NCI-H2029 treated with DMSO at 0.1 percent for 48 hours (cell line): Measurements from ENCODE around the gene ZDHHC11B.
"Not testable (repeated sequence)": the region's sequence is repeated elsewhere in the genome, so short reads cannot be mapped to it uniquely, and the experiment has no call there.

Experiments used
- DNase-seq: peaks from one replicate; lab custom pipeline; 2025; lab: John Stamatoyannopoulos, UW

The ZDHHC11B gene

DNA sequence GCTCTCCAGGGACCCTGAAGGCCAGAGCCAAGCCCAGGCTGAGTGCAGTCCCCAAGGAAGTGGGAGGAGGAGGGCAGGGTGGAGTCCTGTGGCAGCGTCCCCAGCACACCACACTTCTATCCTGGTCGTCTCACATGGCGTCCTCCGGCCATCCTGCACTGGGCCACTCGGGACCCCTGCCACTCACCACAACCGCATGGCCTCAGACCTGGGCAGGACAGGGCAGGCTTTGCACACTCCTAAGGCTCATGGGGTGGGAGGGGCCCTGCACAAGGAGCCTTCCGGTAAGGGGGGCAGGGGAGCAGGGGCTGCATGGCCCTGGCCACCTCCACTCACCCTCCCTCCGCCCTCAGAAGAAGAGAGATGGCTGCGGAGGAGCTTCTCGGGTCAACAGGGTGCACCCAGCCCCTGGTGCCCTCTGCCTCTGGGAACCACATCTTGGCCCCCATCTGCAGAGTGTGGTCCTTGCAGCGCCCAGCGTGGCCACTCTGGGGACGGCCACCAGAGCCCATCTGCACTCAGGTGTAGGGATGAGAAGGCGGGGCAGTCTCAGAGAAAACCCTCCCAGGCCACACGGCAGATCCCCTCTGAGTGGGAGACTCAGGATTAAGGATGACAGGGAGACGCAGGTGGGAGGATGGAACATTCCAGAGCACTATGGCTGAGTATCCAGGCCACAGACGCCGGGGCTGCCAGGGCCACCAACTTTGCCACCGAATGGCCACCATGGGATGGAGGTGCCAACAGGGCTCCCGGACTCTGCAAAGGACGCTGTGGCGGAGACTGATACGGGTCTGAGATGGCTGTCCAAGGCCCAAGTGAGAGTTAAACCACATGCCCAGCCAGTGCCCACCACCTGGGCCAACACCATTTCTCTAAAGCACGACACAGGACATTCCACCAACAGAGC, 99.0 kb downstream of the ZDHHC11B start:
- DNase-seq: no peak

DNA sequence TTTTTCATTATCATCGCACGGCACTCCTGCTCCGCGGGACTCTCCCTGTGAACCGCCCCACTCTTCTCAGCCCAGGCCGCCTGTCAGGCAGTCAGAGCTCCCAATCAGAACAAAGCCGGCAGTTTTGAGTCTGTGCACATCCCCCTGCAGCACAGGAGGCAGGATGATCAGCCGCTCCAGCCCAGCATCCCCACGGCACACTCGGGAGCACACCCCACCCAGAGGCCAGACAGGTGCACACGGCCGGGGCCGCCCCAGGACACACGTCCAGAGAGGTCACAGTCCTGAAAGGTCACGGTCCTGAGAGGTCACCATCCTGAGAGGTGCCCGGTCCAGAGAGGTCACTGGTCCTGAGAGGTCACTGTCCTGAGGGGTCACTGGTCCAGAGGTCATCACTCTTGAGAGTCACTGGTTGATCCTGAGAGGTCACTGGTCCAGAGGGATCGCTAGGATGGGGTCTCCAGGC, 99.7 kb downstream of the ZDHHC11B start:
- DNase-seq: no peak

DNA sequence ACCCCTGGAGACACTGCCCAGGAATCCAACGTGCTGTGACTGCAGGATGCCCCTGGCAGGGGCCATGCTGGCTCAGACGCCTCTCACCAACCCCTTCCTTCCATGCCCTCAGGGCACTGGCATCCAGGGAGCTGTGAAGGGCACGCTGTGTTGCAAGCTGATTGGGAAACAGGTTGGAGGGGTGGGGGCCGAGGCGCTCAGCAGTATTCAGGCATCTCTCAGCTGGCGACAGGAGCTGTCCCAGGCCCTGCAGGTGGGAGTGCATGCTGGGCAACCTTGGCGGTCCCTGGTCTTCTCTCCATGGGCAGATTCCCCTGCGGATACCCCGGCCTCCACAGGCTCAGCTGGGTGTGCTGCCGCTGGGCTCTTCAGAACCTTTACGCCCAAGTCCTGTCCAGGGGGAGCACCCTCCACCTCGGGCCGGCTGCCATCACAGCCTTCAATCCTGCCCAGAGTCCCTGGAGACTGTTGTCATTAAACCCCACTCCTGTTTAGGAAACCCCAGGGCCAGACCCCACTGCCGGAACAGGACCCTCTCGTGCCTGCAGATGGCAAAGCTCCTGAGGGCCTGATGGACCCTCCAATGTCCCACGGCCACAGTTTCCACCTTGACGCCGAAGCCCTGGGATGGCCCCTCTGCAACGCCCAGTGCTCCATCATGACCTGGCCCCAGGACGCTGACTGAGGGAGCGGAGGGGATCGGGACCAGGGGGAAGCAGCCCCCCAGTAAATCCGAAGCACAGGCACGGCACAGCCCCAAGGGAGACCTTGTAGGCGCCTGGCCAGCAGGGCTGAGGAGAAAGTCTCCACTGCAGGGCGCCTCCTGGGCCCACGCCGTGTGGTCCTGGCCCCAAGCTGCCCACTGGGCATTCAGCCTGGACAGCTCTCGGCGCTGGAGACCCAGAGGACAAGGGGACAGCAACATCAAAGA, 100.7 kb downstream of the ZDHHC11B start:
- DNase-seq: no peak

DNA sequence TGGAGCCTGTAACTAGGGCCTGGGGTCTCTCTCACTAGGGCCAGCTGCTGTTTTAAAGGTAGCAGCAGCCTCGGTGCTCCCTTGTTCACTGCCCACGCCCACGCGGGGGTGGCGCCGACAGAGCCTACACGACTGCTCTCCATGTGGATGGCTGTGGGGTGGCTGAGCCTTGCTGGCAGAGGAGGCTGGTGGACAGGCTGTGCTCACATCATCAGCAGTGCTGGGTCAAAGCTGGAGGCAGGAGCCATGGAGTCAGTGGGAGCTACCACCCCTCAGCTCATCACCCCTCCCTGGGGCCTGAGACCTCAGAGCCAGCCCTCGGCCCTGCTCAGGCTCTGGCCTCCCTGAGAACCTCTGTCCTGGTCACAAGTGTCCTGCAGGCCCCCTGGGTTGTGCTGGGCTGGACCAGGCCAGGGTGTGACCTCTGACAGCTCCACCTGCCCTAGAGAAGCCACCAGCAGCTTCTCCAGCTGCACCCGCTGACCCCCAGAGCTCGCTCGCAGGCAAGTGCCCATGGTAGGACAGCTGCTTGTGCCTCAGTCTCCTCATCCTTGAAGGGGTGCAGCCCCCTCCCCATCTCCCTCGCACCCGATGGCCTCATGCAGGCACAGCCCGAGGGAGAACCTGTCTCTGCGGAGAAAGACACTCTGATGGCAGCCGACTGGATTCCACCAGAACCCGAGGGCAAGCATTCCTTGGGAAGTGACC, 101.7 kb downstream of the ZDHHC11B start:
- not testable (repeated sequence) for DNase-seq

DNA sequence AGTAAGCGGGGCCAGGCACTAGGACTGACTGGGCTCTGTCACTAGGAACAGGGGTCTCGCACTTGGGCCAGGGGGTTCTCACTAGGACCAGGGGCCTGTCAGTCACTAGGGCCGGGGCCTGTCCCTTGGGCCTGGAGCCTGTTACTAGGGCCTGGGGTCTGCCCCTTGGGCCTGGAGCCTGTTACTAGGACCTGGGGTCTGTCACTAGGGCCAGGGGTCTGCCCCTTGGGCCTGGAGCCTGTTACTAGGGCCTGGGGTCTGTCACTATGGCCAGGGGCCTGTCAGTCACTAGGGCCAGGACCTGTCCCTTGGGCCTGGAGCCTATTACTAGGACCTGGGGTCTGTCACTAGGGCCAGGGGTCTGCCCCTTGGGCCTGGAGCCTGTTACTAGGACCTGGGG, 102.3 kb downstream of the ZDHHC11B start:
- not testable (repeated sequence) for DNase-seq

DNA sequence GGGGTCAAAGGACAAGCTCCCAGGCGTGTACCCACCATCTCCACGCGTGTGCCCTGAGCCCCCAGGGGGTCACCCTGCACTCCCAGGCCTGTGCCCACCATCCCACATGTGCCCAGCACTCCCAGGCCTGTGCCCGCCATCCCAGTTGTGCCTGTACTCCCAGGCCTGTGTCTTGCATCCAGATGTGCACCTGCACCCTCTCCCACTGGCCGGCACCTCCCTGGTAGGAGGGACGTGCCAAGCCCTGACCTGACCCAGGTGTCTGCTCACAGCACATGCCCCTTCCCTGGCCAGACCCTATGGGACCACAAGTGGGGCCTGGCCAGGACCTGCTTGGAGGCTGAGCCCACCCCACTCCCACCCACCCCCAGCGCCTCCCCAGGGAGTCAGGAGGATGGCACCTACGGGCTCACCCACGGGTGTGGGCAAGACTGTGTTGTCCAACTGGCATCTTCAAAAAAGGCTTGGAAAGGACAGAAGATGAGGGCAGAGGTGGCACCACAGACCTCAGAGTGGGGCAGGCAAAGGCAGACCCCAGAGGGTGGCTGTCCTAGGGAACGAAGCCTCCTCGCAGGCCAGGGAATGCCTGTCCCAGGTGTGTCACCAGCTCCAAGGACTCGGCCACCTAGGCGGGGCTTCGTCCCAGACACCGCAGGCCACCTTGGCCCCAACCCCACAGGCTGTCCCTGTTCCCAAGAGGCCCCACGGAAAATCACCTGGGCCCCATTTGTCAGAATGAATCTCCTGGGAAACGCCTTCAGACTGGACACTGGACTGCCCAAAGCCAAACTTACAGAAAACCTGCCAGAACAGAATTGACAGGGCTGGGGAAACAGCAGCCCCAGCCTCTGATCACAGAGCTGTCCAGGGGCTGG, 103.0 kb downstream of the ZDHHC11B start:
- DNase-seq: not testable (repeated sequence)

DNA sequence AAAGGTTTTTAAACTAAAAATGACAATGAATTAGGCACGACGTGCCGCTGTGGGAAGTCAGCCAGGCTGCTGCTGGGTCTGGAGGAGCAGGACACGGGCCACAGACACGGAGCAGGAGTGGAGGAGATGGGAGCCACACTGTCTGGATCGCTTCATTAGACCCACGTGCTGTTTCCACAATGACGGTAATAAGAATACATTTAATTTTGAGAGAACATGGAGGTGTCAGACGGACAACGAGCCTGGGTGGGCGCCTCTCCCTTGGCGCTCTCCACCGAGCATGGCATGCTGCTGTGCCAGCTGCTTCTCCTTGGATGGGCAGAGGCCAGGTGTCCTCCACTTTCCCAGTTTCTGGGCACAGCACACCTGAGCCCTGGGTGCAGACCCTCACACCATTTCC, 103.7 kb downstream of the ZDHHC11B start:
- DNase-seq: not testable (repeated sequence)

DNA sequence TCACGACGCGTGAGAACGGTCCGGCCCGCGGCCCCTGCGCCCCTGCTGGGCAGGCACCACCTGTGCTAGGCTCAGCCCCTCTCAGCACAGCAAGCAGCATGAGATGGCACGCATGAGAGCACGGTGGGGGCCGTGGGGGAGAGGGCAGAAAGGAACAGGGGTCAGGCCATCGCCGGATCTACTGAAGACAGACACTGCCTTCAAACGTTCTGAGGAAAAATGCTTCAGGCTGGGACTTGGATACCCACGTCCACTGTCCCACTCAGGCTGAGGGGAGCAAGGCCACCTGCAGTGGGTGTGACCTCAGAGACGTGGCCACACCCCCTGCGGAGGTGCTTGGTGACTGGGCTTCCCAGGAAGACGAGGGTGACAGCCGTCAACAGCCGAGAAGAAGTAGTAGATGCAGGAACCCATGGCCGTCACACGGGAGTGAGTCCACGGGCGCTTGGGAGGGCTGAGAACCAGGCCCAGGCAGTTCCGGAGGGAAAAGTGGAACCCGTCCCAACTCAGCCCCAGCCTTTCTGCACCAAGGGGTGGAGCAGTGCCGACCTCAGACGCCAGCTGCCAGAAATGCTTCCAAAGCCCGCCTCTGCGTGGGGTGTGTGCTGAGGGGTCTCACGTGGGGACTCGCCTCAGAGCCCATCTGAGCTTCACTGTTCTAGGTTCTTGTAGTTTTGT, 104.3 kb downstream of the ZDHHC11B start:
- DNase-seq: not testable (repeated sequence)

DNA sequence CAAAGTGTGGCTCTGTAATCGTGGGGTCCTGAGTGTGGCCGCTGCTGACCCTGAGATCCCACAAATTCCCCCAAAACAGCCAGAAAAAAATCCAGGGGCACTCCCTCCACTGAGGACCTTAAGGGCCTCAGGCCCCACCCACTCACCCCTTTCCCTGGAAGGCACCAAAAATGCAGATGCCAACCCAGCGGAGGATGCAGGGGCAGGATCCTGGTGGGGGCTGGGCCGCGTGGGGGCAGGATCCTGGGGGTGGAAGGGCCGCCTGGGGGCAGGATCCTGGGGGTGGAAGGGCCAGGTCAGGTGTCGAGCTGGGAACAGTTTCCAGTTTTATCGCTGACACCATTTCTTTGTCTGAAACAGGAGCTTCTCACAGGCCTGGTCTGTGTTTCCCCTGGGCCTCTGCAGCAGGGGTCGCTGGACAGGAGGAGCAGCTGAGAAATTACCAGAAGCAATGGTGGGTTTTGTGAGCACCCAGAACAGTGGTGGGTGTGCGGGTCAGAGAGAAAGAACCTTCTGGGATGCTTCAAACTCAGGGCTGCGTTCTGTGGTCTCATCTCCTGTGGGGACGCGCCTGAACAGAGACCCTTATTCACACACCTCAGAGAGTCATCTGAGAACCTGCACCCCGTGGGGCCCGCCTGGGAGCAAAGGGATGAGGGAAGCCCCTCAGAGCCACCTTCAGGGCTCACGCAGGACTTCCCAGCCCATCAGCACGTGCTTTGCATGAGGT, 105.2 kb downstream of the ZDHHC11B start:
- DNase-seq: not testable (repeated sequence)

DNA sequence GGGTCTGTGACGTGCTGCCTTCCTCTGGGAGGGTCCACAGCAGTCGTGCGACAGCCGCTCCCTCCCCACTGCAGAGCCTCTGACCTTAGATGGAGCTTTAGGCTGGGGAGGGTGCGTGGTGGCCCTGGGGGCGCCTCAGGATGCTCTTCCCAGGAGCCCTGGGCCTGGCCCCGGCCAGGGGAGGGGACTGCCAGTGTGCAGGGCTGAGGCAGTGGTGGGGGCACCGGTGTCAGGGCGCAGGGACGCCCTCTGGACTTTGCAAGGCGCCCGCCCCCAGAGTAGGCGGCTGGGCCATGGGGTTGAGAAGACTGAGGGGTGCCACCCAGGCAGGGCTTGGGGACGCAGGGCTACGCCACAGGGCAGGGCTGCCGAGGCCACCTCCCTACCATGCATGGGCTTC, 106.0 kb downstream of the ZDHHC11B start:
- not testable (repeated sequence) for DNase-seq

DNA sequence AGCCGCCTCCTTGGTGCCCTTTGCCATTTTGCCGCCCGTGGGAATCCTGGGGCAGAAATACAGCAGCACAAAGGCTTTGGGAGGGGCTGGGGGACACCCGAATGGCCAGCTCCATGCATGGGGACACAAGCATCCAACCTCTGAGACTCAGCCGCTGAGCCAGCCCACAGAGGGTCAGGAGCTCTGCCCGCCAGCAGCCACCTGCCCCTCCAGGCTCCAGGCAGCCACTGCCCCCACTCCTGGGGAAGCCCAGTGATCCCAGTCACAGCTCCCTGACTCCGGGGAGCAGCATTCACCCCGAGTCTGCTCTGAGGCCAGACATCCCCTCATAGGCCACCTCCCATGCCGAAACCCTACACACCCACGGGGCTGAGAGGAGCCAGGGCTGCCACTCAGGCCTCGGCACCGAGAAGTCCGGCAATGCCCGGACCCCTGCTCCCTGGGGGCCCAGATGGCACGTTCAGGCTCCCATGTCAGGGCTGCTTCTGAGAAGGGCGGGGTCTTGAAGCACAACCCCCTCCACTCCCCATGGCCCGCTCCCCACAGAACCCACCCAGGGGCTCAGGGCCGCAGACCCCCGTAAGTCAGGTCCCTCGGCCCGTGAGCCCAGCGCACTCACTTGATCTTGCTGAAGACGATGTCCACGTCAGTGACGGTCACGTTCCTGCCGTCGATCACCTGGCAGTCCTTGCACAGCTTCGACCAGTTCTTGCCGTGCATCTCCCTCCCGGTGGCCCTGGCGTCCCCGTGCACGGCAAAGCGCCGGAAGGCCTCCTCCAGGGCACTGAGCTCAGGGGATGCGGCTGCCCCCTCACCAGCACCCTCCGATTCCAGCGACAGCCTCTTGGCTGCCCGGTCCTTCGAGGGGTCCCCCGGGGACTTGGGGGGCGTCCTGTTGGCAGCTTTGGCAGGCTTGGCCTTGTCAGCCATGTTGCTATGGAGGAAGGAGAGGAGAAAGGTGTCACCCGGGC, 107.1 kb downstream of the ZDHHC11B start:
- DNase-seq: no peak

DNA sequence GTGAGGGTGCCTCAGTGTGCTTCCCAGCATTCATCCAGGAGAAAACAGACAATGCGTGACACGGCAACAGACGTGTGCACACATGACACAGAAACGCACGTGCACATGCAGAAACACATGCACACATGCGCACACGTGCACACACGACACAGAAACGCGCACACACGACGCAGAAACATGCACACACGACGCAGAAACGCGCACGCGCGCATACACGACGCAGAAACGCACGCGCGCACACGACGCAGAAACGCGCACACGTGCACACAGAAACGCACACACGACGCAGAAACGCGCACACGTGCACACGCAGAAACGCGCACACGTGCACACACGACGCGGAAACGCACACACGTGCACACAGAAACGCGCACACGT, 107.8 kb downstream of the ZDHHC11B start:
- DNase-seq: no peak

DNA sequence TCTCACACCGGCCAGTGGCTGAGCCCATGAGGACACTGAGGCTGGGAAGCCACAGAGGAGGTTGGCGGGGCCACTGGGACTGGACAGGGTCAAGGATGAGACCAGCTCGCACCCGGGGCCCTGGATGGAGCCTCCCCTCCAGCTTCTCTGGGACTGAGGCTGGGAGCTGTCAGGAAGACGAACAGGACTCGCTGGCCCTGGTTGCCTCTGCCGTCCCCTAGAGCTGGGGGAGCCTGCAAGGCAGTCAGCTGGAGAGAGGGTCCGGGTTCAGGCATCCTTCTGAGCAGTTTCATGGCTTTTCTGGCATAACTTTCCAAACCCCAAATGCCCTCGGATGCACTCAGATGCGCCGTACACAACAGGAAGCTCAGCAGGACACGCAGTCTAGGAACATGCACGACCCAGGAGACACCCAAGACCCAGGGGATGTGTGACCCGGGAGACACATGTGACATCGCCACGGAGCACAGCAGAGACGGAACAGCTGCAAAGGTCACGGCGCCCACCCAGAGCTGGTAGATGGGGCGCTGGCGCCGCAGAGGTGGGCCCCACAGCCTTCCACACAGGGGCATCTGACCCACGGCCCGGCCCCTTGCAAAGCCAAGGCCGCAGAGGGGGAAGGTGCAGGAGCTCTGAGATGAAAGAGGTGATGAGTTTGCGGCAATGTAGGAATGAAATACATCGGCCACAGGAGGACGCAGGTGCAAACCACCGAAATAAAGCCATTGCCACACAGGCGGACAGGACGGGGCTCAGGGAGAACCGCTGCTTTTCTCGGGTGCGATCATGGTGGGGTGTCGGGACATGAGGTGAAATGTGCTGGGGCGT, 108.4 kb downstream of the ZDHHC11B start:
- no peak for DNase-seq

DNA sequence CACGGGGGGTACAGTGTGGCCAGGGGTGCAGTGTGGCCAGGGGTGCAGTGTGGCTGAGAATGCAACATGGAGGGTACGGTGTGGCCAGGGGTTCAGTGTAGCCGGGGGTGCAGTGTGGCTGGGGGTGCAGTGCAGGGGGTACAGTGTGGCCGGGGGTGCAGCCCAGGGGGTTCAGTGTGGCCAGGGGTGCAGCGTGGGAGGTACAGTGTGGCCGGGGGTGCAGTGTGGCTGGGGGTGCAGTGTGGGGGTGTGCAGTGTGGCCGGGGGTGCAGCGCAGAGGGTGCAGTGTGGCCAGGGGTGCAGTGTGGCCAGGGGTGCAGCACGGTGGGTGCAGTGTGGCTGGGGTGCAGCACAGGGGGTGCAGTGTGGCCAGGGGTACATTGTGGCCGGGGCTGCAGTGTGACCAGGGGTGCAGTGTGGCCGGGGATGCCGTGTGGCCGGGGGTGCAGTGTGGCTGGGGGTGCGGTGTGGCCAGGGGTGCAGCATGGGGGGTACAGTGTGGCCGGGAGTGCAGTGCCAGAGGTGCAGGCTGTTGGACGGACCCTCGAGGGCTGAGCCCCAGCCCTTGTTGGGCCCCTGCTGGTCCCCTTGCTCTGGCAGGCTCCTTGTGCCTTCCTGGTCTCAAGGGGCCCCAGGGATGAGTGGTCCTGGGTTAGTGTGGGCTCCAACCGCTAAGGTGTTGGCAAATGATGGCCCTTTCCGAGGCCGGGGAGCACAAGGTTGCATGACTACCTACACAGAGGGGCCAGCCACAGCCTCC, 109.2 kb downstream of the ZDHHC11B start:
- DNase-seq: no peak

DNA sequence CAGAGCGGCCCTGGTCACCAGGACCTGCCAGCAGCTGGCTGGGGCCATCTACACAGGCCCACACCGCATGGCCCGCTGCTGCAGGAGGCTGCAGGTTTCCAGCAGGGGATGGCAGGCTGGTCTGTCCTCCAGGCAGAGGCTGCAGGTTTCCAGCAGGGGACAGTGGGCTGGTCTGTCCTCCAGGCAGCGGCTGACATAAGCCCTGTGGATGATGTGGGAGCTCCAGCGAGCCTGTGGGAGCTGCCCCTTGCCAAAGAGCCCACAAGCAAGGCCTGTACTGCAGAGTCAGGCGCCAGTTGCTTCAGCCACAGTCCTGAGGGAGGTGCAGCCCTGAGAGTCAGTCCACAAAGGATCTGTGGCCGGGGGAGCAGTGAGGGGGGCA, 109.9 kb downstream of the ZDHHC11B start:
- DNase-seq: no peak

DNA sequence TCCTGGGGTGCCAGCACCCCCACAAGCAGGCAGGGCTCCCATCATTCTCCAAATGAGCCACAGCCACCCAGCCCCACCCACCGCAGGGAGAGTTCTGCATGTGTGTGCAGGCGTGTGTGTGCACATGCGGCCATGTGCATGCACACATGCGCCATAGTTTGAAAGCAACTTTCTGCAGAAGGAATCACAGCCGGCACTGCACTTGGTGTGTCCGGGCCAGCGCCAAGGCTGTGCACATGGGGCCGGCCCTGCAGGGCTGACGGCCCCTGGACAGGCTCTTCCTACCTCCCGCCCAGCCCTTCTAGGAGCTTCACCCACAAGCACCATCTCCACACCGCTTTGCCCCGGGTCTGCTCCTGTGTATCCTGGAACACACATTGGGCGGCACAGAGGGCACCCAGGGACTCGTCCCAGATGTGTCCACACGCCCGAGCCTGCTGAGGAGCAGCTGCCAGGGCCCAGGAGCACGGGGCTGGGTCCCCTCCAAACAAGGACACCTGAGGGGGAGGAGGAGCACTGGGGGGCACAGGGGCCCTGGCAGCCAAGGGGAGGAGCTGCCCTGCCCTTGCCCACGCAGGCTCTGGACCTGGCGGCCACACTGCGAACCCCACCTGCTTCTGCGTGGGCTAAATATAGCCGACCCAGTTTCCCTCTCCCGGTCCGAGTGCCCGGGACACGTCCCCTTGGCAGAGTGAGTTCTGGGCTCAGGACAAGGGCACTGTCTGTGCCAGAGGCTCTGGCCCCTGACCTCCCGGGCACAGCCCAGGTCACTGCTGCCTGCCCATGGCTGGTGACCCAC, 110.5 kb downstream of the ZDHHC11B start:
- no peak for DNase-seq
